KG1 (cell line): ENCODE results near the gene ZNF532.
"Not testable (repeated sequence)": the region's sequence is repeated elsewhere in the genome, so short reads cannot be mapped to it uniquely, and the experiment has no call there.

Source experiments
- DNase-seq: peaks from one replicate; lab custom pipeline; 2025; lab: John Stamatoyannopoulos, UW

ZNF532 gene

GRCh38 chr18:58847383-58848071, 17.1 kb upstream of the ZNF532 start:
- DNase-seq = no peak

- DNase-seq = no peak
These were observed 16.0 kb upstream of the ZNF532 start for GRCh38 chr18:58848685-58849084.

GRCh38 chr18:58850786-58851469, 13.7 kb upstream of the ZNF532 start:
- DNase-seq = no peak

- DNase-seq = no peak
These were observed 12.8 kb upstream of the ZNF532 start for GRCh38 chr18:58851856-58852255.

- no peak for DNase-seq
These were observed 12.0 kb upstream of the ZNF532 start for GRCh38 chr18:58852629-58853028.

- no peak for DNase-seq
These were observed 11.1 kb upstream of the ZNF532 start for GRCh38 chr18:58853561-58853960.

GRCh38 chr18:58855521-58855920, 9.2 kb upstream of the ZNF532 start:
- not testable (repeated sequence) for DNase-seq

GRCh38 chr18:58856881-58857280, 7.8 kb upstream of the ZNF532 start:
- DNase-seq = no peak

GRCh38 chr18:58858591-58859468, 5.8 kb upstream of the ZNF532 start:
- no peak for DNase-seq

- no peak for DNase-seq
These were observed 4.8 kb upstream of the ZNF532 start for GRCh38 chr18:58859907-58860306.

- no peak for DNase-seq
These were observed 3.9 kb upstream of the ZNF532 start for GRCh38 chr18:58860747-58861231.

GRCh38 chr18:58861353-58861752, 3.3 kb upstream of the ZNF532 start:
- no peak for DNase-seq

GRCh38 chr18:58861861-58862301, 2.8 kb upstream of the ZNF532 start:
- no peak for DNase-seq

GRCh38 chr18:58862356-58862755, 2.3 kb upstream of the ZNF532 start:
- no peak for DNase-seq

- no peak for DNase-seq
These were observed 1.7 kb upstream of the ZNF532 start for GRCh38 chr18:58862851-58863538.

- no peak for DNase-seq
These were observed 1.0 kb upstream of the ZNF532 start for GRCh38 chr18:58863539-58864145.

GRCh38 chr18:58865033-58865590, 435 bp downstream of the ZNF532 start:
- no peak for DNase-seq

GRCh38 chr18:58865701-58866065, 1.0 kb downstream of the ZNF532 start:
- no peak for DNase-seq

GRCh38 chr18:58866066-58866772, 1.5 kb downstream of the ZNF532 start:
- no peak for DNase-seq

- DNase-seq = no peak
These were observed 2.1 kb downstream of the ZNF532 start for GRCh38 chr18:58866773-58867150.
